Eye (tissue), 1 donor: ENCODE data around the gene IER5L.

Experiments
- DNase-seq: peaks from one replicate; pipeline ENCODE4 v3.0.0-alpha.2; 2015

The IER5L gene

GRCh38 chr9:129160712-129161533 lies 17.1 kb downstream of the IER5L start:
- DNase-seq: no peak

GRCh38 chr9:129156163-129156562 lies 21.9 kb downstream of the IER5L start:
- DNase-seq: no peak

GRCh38 chr9:129154866-129155477 lies 23.1 kb downstream of the IER5L start:
- no peak for DNase-seq

- no peak for DNase-seq
Measured at GRCh38 chr9:129151469-129151868, 26.6 kb downstream of the IER5L start.

GRCh38 chr9:129150672-129151211 lies 27.3 kb downstream of the IER5L start:
- DNase-seq: no peak

GRCh38 chr9:129150122-129150521 lies 27.9 kb downstream of the IER5L start:
- DNase-seq: no peak

- DNase-seq: no peak
Measured at GRCh38 chr9:129149442-129149841, 28.6 kb downstream of the IER5L start.

- no peak for DNase-seq
Measured at GRCh38 chr9:129148463-129149204, 29.4 kb downstream of the IER5L start.

- peak; percentile 81 for DNase-seq
Measured at GRCh38 chr9:129146441-129146941, 31.6 kb downstream of the IER5L start.

- DNase-seq: peak; percentile 85
Measured at GRCh38 chr9:129145841-129146292, 32.2 kb downstream of the IER5L start.

GRCh38 chr9:129145316-129145715 lies 32.7 kb downstream of the IER5L start:
- DNase-seq: no peak

- peak; percentile 92 for DNase-seq
Measured at GRCh38 chr9:129143031-129143927, 34.8 kb downstream of the IER5L start.

- DNase-seq: peak; percentile 28
Measured at GRCh38 chr9:129142138-129142935, 35.7 kb downstream of the IER5L start.

- peak; percentile 76 for DNase-seq
Measured at GRCh38 chr9:129141066-129142041, 36.7 kb downstream of the IER5L start.

- DNase-seq: no peak
Measured at GRCh38 chr9:129140397-129141065, 37.5 kb downstream of the IER5L start.

- DNase-seq: peak; percentile 98
Measured at GRCh38 chr9:129139993-129140396, 38.1 kb downstream of the IER5L start.

- DNase-seq: peak; percentile 97
Measured at GRCh38 chr9:129139233-129139992, 38.6 kb downstream of the IER5L start.

- no peak for DNase-seq
Measured at GRCh38 chr9:129138476-129139232, 39.4 kb downstream of the IER5L start.
